Activated gamma-delta T cell treated with Interleukin-2 at 50 U/mL for 16 hours (primary cell): Measurements from ENCODE around the gene NONO.
"Not testable (repeated sequence)": the region's sequence is repeated elsewhere in the genome, so short reads cannot be mapped to it uniquely, and the experiment has no call there.

Experiments
- DNase-seq: peaks from one replicate; pipeline ENCODE4 v3.0.0-alpha.2; 2020

NONO gene

GRCh38 chrX:71291381-71291780 is 7.9 kb downstream of the NONO start:
- no peak for DNase-seq

GRCh38 chrX:71292669-71293365 is 9.4 kb downstream of the NONO start:
- no peak for DNase-seq

- DNase-seq: no peak
These were observed 13.4 kb downstream of the NONO start for GRCh38 chrX:71296806-71297205.

- DNase-seq: no peak
These were observed 14.7 kb downstream of the NONO start for GRCh38 chrX:71298119-71298518.

- DNase-seq: not testable (repeated sequence)
These were observed 16.6 kb downstream of the NONO start for GRCh38 chrX:71300064-71300463.

- not testable (repeated sequence) for DNase-seq
These were observed 17.1 kb downstream of the NONO start for GRCh38 chrX:71300495-71300894.

GRCh38 chrX:71301195-71301924 is 17.9 kb downstream of the NONO start, which contains the start of gene ITGB1BP2:
Gene ITGB1BP2 (plus strand): TSS chrX:71301750. CDS start chrX:71301807, 57 bp downstream.
- no peak for DNase-seq

- DNase-seq: no peak
These were observed 19.2 kb downstream of the NONO start for GRCh38 chrX:71302461-71303213.

GRCh38 chrX:71304561-71304960 is 21.1 kb downstream of the NONO start:
- no peak for DNase-seq

GRCh38 chrX:71315917-71316316 is 32.5 kb downstream of the NONO start:
- no peak for DNase-seq

- not testable (repeated sequence) for DNase-seq
These were observed 33.5 kb downstream of the NONO start for GRCh38 chrX:71316959-71317358.

- DNase-seq: no peak
These were observed 36.7 kb downstream of the NONO start for GRCh38 chrX:71320126-71320525.

- DNase-seq: no peak
These were observed 38.3 kb downstream of the NONO start for GRCh38 chrX:71321731-71322130.

- DNase-seq: not testable (repeated sequence)
These were observed 41.0 kb downstream of the NONO start for GRCh38 chrX:71324452-71324851.

GRCh38 chrX:71326394-71326793 is 43.0 kb downstream of the NONO start:
- no peak for DNase-seq

- not testable (repeated sequence) for DNase-seq
These were observed 65.8 kb downstream of the NONO start for GRCh38 chrX:71349151-71349665.

GRCh38 chrX:71349867-71350266 is 66.4 kb downstream of the NONO start:
- DNase-seq: not testable (repeated sequence)
